Left ventricle myocardium superior (tissue), 1 donor: Measurements from ENCODE around the gene LHX6. TPM values are rescaled to one million over a fixed set of nuclear protein-coding genes. Genes with fewer than 3 reads are reported as not detected.

Source experiments
- ATAC-seq: fragments of 200-7000 bp; cut with Tn5 transposase; one replicate; pipeline ENCODE4 v1.9.1; 2020; ENCODE audit warnings: mild to moderate bottlenecking, moderate library complexity
- DNase-seq: peaks from one replicate; pipeline ENCODE4 v3.0.0-alpha.2; 2020
- intact Hi-C: fragments of 100-400 bp; cut with micrococcal nuclease; formaldehyde crosslinking; loops from one replicate; pipeline ENCODE4 v1.11.0; 2022
- long read RNA-seq: library from polyadenylated mRNA; unstranded; transcript quantifications from one replicate; pipeline ENCODE4 v2.0.0, GENCODE V29; 2021
- total RNA-seq: library from RNA; stranded (reverse); fragmentation: NEBNext Ultra II Directional; extraction: Animal tissue kit (Norgen Biotek cat#: 25700); gene quantifications from one replicate; pipeline ENCODE4 v1.2.1, GENCODE V29; 2021
- donor health status: DM: no; HTN: yes; CAD: no; lungs with severe emphysema.

Gene LHX6
- 8.0 TPM for total RNA-seq
- long read RNA-seq, partial matches to known transcripts, result 1 of 6 reads
- long read RNA-seq, other reads (novel, unspliced or antisense), result 4 of 6 reads

- intact Hi-C loops, result no loop called here
- no peak for DNase-seq
- ATAC-seq, result peak; percentile 19
Observed at GRCh38 chr9:122228568-122229484, at the start of gene LHX6. TSS of gene LHX6 (minus strand) at chr9:122228957. CDS start at chr9:122228740, 217 bp downstream.

- DNase-seq (no peak), ATAC-seq (no peak)
- intact Hi-C loops, result no loop called here
Observed at GRCh38 chr9:122277285-122277897, 48.6 kb upstream of the LHX6 start.

- DNase-seq, result no peak
- intact Hi-C loops, result no loop called here
- no peak for ATAC-seq
Observed at GRCh38 chr9:122276096-122276495, 47.3 kb upstream of the LHX6 start.

- intact Hi-C loops, result no loop called here
- no peak for ATAC-seq
- DNase-seq, result no peak
Observed at GRCh38 chr9:122274055-122274454, 45.3 kb upstream of the LHX6 start.

- intact Hi-C loops, result no loop called here
- no peak for DNase-seq
- ATAC-seq, result no peak
Observed at GRCh38 chr9:122268041-122268814, 39.5 kb upstream of the LHX6 start.

DNA sequence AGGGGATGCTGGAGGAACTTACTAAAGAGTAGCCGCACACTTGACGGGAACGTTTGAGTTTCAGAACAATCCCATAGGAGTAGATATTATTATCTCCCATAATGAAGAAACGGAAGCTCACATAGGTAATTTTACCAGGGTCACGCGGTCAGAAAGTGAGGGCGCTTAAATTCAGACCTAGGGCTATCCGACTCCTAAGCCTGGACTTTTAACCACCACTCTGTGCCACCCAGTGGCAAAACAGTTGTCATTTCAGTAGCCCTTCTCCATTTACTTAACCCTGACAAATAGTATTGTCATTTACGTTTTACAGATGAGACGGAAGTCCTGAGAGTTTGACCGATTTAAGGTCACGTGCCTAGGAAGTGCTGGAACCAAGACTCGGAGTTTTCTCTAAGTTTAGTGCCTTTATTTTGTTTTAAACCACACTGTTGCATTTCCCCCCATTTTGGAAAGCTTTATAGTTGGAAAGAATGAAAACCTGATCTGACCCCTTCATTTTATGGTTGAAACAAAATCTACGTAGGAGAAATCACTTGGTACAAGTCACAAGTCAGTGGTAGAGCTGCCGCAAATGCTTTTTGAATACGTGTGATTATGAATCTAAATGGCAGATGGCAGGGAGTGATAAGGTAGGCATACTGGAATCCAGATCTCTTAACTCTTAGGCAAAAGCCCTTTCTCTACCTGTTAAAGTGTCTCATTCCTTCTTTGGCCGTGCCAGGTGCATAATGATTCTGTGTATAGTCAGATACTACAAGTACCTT is 36.6 kb upstream of the LHX6 start:
- intact Hi-C loops, result no loop called here
- no peak for DNase-seq
- peak; percentile 10 for ATAC-seq

GRCh38 chr9:122264360-122265148 is 35.8 kb upstream of the LHX6 start, which contains the start of the genes MRRF and RBM18:
TSS of gene MRRF (plus strand) at chr9:122264882. CDS start at chr9:122270892, 6,010 bp downstream.
TSS of gene RBM18 (minus strand) at chr9:122264840. CDS start at chr9:122261492, 3,348 bp downstream.
- intact Hi-C loops, result no loop called here
- DNase-seq (peak; percentile 95), ATAC-seq (peak; percentile 95)

DNA sequence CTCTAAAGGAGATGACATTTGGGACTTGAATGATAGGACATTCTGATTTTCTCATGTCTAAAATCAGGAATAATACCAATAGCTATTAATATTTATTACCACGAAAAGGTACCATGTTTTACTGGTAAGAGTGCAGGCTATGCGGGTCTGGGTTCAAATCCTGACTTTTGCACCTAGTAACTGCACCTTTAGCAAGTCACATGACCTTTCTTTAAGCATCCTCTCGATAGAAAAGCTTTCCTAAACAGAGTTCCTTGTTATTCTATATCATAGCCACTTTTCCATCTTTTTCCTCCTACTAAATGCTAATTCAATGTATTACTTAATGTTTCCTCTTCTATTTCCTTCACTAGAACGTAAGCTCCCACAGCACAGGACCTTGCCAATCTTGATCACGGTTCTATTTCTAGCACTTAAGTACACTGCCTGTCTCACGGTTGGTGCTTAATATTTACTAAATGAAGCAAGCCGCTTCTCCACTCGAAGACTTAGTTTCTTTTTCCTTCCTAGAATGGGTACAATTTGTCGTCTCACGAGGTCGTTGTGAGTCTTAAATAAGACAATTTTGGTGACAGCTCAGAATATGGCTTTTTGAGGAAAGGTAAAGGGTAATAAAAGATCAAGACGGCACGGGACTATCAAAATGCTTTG is 35.1 kb upstream of the LHX6 start:
- DNase-seq, result no peak
- intact Hi-C loops, result no loop called here
- ATAC-seq, result peak; percentile 32

DNA sequence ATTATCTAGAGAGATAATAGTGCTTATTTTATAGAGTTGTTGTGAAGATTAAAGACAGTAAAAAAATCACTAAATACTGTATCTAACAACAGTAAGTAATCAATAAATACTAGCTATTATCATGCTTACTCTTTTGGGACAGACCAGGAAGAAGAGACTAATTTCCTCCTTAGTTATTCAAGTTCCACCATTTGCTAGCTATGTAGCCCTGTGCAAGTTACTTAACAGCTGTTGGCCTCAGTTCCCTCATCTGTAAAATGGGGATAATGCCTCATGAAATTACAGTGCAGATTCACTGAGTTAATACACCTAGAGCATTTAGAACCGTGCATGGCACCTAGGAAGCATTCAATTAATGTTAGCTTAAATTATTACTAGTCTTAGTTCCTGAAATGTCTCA is 33.3 kb upstream of the LHX6 start:
- DNase-seq (no peak), ATAC-seq (no peak)
- intact Hi-C loops, result no loop called here

GRCh38 chr9:122261469-122261881 is 32.7 kb upstream of the LHX6 start:
- peak; percentile 11 for ATAC-seq
- peak; percentile 45 for DNase-seq
- intact Hi-C loops, result no loop called here

DNA sequence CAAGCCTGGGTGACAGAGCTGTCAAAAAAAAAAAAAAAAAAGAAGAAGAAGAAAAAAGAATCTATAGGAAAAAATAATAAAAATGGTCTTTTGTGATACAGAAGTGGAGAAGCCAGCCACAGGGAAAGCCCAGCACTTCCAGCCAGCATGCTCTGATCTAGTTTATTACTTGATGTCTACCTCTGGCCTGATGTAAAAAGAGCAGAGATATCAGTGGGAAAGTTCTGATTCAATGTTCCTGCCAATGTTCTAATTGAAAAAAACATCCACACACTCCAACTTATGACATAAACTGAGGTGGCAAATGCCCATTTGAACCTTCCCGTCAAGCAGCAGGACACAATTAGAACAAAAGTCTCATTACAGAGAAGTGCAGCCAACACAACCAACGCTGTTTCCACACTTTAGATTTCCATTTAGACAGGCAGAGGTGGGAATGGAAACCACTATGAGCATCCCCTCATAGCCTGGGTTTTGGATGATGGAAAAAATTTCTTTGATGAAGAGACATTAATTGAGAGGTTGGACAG is 30.2 kb upstream of the LHX6 start:
- intact Hi-C loops, result no loop called here
- no peak for DNase-seq
- peak; percentile 65 for ATAC-seq

DNA sequence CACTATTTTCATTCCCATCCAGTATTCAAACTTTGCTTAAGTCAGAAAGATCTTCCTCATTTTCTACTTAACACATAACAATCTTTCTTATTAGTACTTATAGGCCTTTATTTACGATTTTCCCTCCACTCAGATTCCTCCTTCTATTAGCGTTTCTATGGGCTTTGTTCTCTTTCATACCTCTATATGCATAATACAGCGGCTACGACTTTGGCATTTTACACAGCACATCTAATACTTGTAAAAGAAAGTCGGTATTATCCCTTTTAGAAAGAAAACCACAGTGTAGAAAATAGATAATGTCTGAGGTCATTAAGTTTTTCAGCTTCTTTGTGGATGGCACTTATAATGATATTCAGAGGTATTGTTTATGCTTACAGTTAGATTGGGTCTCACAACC is 27.4 kb upstream of the LHX6 start:
- ATAC-seq (no peak), DNase-seq (no peak)
- intact Hi-C loops, result no loop called here

DNA sequence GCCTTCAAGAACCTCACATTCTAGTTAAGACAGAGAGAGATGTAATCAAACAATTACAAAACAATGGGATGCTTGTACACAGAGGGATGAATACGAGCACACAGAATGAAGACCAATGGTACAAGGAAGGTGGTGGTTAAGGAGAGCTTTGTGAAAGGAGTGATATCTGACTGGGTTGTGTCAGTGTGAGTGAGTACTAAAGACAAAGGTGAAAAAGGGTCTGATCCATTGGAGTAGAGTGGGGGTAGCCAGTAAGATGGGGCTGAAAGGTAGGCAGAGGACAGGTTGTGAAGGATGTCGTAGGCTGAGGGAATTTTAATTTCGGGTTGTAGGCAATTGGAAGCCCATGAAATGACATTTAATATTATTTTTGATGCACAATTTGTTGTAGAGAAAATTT is 26.0 kb upstream of the LHX6 start:
- DNase-seq (no peak), ATAC-seq (no peak)
- intact Hi-C loops, result no loop called here

GRCh38 chr9:122252796-122253195 is 24.0 kb upstream of the LHX6 start:
- intact Hi-C loops, result no loop called here
- DNase-seq, result no peak
- peak; percentile 63 for ATAC-seq

DNA sequence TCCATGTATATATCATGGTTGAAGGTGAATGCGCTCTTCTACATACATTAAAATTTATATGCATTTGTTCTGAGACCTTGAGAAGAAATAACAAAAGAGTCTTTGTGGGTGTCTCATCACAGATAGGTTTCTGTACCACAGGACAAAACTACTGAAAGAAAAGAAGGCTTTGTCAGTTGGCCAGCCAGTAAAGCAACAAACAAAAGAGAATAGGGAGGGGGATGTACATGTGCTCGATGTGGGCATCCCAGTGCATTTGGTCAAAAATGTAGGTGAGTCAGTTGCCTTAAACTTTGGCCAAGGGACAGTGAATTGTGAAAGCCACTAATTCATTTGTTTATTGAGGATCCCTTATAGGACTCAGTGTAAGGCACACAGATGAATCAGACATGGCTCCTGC is 22.6 kb upstream of the LHX6 start:
- ATAC-seq (no peak), DNase-seq (no peak)
- intact Hi-C loops, result no loop called here

DNA sequence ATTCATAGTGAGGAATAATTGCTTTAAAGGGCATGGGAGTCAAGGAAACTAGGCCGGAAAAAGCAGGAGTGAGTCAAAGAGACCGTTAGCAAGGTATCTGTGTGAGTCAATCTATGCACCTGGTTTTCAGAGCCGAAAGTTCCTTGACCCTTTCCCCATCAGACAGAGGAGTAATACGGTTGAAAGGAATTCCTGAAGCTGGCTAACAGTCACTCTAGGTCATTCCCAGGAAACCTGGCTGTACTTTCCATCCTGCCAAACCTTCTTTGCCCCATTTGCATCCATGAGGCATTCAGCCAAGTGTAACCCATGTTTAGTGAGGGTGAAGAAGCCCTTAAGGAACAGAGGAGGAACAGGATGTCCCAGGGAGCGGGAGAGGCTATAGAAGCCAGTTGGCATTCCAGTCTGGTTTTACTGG is 19.7 kb upstream of the LHX6 start:
- DNase-seq (no peak), ATAC-seq (no peak)
- intact Hi-C loops, result no loop called here

- ATAC-seq (no peak), DNase-seq (no peak)
- intact Hi-C loops, result no loop called here
Observed at GRCh38 chr9:122246666-122247065, 17.9 kb upstream of the LHX6 start.
